Myocyte (in vitro differentiated cells): ENCODE measurements around the gene VPS37B. TPM values are rescaled to one million over a fixed set of nuclear protein-coding genes. Genes with fewer than 3 reads are reported as not detected.

ENCODE experiments used
- DNase-seq: peaks from one replicate; pipeline ENCODE4 v3.0.0-alpha.2; 2012; ENCODE audit warnings: low read depth
- total RNA-seq: library from RNA; depleted of rRNA; stranded (reverse); fragments of >200 nt; gene quantifications from 2 replicates; pipeline ENCODE4 v1.2.3, GENCODE V29; 2014

VPS37B gene
- total RNA-seq, 1 donor from 2014 or later, result 86.7 TPM

DNA sequence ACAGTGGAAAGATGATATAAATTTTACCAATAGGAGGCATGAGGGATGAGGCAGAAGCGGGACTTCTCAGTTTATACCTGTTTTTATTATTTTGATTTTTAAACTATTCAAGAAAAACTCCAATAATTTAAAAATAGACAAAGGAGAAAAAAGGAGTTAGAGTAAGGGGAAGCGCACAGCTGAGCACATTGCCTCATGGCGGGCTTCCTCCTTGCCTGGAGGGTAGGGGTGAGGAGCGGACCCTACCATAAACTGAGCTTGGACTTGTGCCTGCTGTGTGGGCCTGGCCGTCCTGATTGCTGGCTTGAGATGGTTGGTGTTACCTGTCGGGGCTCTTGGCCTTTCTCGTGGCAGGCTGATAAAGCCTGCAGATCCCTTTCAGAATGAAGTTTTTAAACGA is 75.8 kb downstream of the VPS37B start:
- DNase-seq, result no peak

DNA sequence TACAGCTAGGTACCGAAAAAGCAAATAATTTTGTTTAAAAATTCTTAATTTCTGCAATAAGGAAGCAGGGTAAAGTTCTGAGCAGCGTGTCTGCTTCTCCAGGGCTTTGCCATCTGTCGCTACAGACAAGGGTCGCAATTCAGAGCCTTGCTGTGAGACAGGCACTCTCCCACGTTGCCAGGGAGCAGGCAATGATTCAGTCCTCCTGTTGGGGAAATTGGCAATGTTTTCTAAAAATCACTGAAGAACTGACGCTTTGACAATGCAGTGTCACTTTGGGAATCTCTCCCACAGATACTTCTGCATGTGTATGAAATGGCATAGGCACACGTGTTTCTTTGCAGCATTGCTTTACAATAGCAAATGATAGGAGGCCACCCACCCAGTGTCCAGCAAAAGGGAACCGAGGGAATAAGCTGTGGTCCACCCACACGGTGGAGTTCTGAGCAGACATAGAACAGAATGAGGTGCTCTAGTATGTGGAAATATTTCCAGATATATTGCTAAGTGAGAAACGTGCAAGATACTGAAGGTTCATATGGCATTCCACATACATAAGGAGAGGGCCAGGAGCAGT is 76.6 kb downstream of the VPS37B start:
- no peak for DNase-seq

Other genes starting within 250 kb of the VPS37B start
- gene HCAR2, start 192.8 kb downstream of the VPS37B start, total RNA-seq, result not detected in 2 replicates
- gene HCAR3, start 179.3 kb downstream of the VPS37B start, total RNA-seq, result not detected in 2 replicates
- gene HCAR1, start 165.3 kb downstream of the VPS37B start, total RNA-seq, result not detected in 2 replicates
- 45.5 and 60.7 TPM in 2 replicates for gene DENR, start 143.3 kb downstream of the VPS37B start, total RNA-seq
- 1.2 and 1.6 TPM in 2 replicates for gene CCDC62, start 121.6 kb downstream of the VPS37B start, total RNA-seq
- gene HIP1R, start 60.7 kb downstream of the VPS37B start, total RNA-seq, result 10.0 and 25.0 TPM in 2 replicates
- gene ABCB9, start 70.3 kb upstream of the VPS37B start, total RNA-seq, result 6.9 and 10.4 TPM in 2 replicates
- gene OGFOD2, start 79.1 kb upstream of the VPS37B start, total RNA-seq, result 15.3 and 20.8 TPM in 2 replicates
- gene ARL6IP4, start 84.6 kb upstream of the VPS37B start, total RNA-seq, result 189 and 192 TPM in 2 replicates